ENCODE data around the gene MLN.

The MLN gene

GRCh38 chr6:33813990-33814985 lies 10.5 kb upstream of the MLN start:
- DNase-seq: no peak

- DNase-seq: no peak
Observed at GRCh38 chr6:33813246-33813904, 9.6 kb upstream of the MLN start.

- peak; percentile 48 to 50 for DNase-seq
Observed at GRCh38 chr6:33812669-33813068, 8.9 kb upstream of the MLN start.

GRCh38 chr6:33809594-33809993 lies 5.8 kb upstream of the MLN start:
- no peak for DNase-seq

GRCh38 chr6:33808641-33809180 lies 4.9 kb upstream of the MLN start:
- DNase-seq: no peak

GRCh38 chr6:33807606-33808005 lies 3.8 kb upstream of the MLN start:
- DNase-seq: no peak

- no peak for DNase-seq
Observed at GRCh38 chr6:33806841-33807240, 3.0 kb upstream of the MLN start.

- DNase-seq: no peak
Observed at GRCh38 chr6:33802186-33802958, 1.4 kb downstream of the MLN start.

- DNase-seq: no peak
Observed at GRCh38 chr6:33801611-33802010, 2.2 kb downstream of the MLN start.

GRCh38 chr6:33800248-33800969 lies 3.4 kb downstream of the MLN start:
- no peak for DNase-seq

- no peak for DNase-seq
Observed at GRCh38 chr6:33799454-33800113, 4.2 kb downstream of the MLN start.

- no peak for DNase-seq
Observed at GRCh38 chr6:33798343-33798848, 5.4 kb downstream of the MLN start.

GRCh38 chr6:33797626-33798342 lies 6.0 kb downstream of the MLN start:
- DNase-seq: no peak

- DNase-seq: no peak
Observed at GRCh38 chr6:33794910-33795623, 8.7 kb downstream of the MLN start.

- DNase-seq: no peak
Observed at GRCh38 chr6:33792981-33793380, 10.8 kb downstream of the MLN start.

- DNase-seq: no peak
Observed at GRCh38 chr6:33791620-33792019, 12.2 kb downstream of the MLN start.

- no peak for DNase-seq
Observed at GRCh38 chr6:33790910-33791309, 12.9 kb downstream of the MLN start.

GRCh38 chr6:33790379-33790778 lies 13.4 kb downstream of the MLN start:
- DNase-seq: no peak

- DNase-seq: no peak
Observed at GRCh38 chr6:33789550-33789895, 14.3 kb downstream of the MLN start.

All from activated T-cell treated with anti-CD3 and anti-CD28 coated beads, Interleukin-2, amount 50 U/mL, for 48 hours (primary cell).